Vagina (tissue), 2 donors: Measurements from ENCODE around the gene FAM72C.
"Not testable (repeated sequence)": the region's sequence is repeated elsewhere in the genome, so short reads cannot be mapped to it uniquely, and the experiment has no call there.

Experiments used
- CTCF ChIP-seq, 3 experiments: fragments of 450-650 bp in 2 of 3; fragments of 200-600 bp in 1 of 3; sonication (generic) in 1 of 3; IDR thresholded peaks; one replicate each; pipeline ENCODE4 v1.5.1; 2017 to 2019; ENCODE audit warnings: antibody characterized with exemption in 3 of 3, mild to moderate bottlenecking in 2 of 3, moderate library complexity in 2 of 3
- POLR2A ChIP-seq, 2 donors: fragments of 450-650 bp; IDR thresholded peaks; one replicate each; pipeline ENCODE4 v1.6.1; 2017; ENCODE audit warnings: antibody characterized with exemption in 2 of 2, mild to moderate bottlenecking in 2 of 2, moderate library complexity in 2 of 2

DNA sequence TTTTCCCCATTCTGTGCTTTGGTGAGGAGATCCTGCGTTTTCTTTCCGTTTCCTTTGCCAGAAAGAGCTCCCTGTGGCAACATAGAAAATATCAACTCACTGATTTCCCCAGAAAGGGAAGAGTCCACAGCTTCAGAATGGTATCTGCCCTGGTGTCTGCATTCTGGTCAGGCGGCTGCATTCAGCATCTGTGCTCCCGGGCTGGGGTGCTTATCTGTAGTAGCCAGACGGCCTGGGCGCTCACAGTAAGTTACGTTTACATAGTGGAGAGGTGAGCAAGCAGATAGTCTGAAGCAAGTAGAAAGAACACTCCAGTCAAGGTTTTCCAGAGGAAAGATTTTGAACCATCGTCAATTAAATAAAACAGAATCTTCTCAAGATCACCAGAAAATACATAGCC, 29.3 kb upstream of the FAM72C start:
- not testable (repeated sequence) for TF ChIP-seq POLR2A, CTCF (IDR thresholded peaks at IDR 0.05)
